Fibroblast of lung (primary cell): ENCODE results near the gene DOCK8.

Source experiments
- EZH2 ChIP-seq: IDR thresholded peaks from 2 replicates; pipeline ENCODE4 v1.5.1; 2012; ENCODE audit warnings: low read length, control low read depth, mild to moderate bottlenecking; ENCODE audit errors: missing control alignments
- TF ChIP-seq, protein P1 (sequence below), 2 donors: IDR thresholded peaks in 1 of 2; conservative IDR thresholded peaks in 1 of 2; 1 replicate in 1 of 2; 2 replicates in 1 of 2; pipeline ENCODE4 v1.5.1; 2011 to 2012; ENCODE audit warnings: low read length in 2 of 2, control low read depth in 1 of 2, inconsistent platforms in 1 of 2, low read depth in 1 of 2, mild to moderate bottlenecking in 1 of 2

DNA sequence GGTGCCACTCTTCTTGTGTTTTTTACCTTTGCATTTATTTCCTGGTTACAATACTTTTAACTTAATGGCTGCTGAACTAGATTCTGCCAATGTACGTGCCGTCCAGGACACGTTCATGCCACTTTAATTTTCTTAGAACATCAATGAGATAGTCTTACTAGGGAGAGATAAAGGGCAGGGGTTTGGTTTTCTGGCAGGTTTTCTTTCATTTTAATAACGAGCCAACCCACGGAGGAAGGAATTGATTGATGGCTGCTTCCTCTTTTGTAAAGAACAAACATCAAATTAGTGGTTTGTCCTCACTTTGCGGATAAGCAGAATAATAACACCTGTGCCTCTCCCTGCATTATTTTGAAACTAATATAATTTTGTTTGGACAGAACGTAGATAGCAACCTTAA lies 135.7 kb downstream of the DOCK8 start:
- TF ChIP-seq, protein P1, sequence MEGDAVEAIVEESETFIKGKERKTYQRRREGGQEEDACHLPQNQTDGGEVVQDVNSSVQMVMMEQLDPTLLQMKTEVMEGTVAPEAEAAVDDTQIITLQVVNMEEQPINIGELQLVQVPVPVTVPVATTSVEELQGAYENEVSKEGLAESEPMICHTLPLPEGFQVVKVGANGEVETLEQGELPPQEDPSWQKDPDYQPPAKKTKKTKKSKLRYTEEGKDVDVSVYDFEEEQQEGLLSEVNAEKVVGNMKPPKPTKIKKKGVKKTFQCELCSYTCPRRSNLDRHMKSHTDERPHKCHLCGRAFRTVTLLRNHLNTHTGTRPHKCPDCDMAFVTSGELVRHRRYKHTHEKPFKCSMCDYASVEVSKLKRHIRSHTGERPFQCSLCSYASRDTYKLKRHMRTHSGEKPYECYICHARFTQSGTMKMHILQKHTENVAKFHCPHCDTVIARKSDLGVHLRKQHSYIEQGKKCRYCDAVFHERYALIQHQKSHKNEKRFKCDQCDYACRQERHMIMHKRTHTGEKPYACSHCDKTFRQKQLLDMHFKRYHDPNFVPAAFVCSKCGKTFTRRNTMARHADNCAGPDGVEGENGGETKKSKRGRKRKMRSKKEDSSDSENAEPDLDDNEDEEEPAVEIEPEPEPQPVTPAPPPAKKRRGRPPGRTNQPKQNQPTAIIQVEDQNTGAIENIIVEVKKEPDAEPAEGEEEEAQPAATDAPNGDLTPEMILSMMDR (conservative IDR thresholded peaks at IDR 0.05 in 1 of 2, IDR thresholded peaks at IDR 0.05 in 1 of 2; ENCODE audit: low read depth in 1 of 2, low read length in 2 of 2): no peak
- TF ChIP-seq EZH2: no peak
